H1 (cell line): ENCODE results near the gene DOCK8. TPM values are rescaled to one million over a fixed set of nuclear protein-coding genes. Genes with fewer than 3 reads are reported as not detected.

Source experiments
- CTCF ChIA-PET: fragments of 300-600 bp; sonication (Branson Sonifier 250); formaldehyde crosslinking; loops from one replicate; lab custom pipeline; 2021; ENCODE audit not compliant: partially characterized antibody; lab: Charles Lee
- POLR2A ChIA-PET: fragments of 300-600 bp; sonication (Branson Sonifier 250); formaldehyde crosslinking; loops from one replicate; lab custom pipeline; 2021; ENCODE audit warnings: inconsistent platforms; ENCODE audit not compliant: partially characterized antibody; lab: Charles Lee
- DNase-seq, 2 experiments: peaks; one replicate each; pipeline versions ENCODE4 v3.0.0 to v3.0.0-alpha.2; 2010 to 2022; ENCODE audit warnings: low spot score in 2 of 2, low read depth in 1 of 2, mixed read lengths in 1 of 2
- FAIRE-seq: peaks from 2 replicates; lab custom pipeline; 2011; peaks lifted over from hg19 to GRCh38; lab: Jason Lieb, UNC
- H2AFZ ChIP-seq: 2 replicates; pipeline ENCODE4 v1.8.1; 2012; ENCODE audit warnings: low read length, inconsistent platforms
- H2AK5ac ChIP-seq: 2 replicates; pipeline ENCODE4 v1.6.1; 2013; ENCODE audit warnings: low read depth, low read length
- H2BK120ac ChIP-seq: replicated peaks from 2 replicates; pipeline ENCODE3; 2013; ENCODE audit warnings: low read depth, low read length, inconsistent platforms
- H2BK12ac ChIP-seq: 2 replicates; pipeline ENCODE4 v1.6.1; 2013; ENCODE audit warnings: low read depth, low read length
- H2BK15ac ChIP-seq: 2 replicates; pipeline ENCODE4 v1.6.1; 2013; ENCODE audit warnings: low read length
- H2BK20ac ChIP-seq: 2 replicates; pipeline ENCODE4 v1.6.1; 2013; ENCODE audit warnings: low read length
- H2BK5ac ChIP-seq: 2 replicates; pipeline ENCODE4 v1.6.1; 2013; ENCODE audit warnings: low read depth, low read length
- H3K14ac ChIP-seq: 2 replicates; pipeline ENCODE4 v1.6.1; 2013; ENCODE audit warnings: inconsistent platforms; ENCODE audit not compliant: insufficient read length
- H3K18ac ChIP-seq: 2 replicates; pipeline ENCODE4 v1.6.1; 2013; ENCODE audit warnings: low read length; ENCODE audit errors: extremely low read depth
- H3K23ac ChIP-seq: 2 replicates; pipeline ENCODE4 v1.6.1; 2013; ENCODE audit warnings: inconsistent platforms; ENCODE audit not compliant: insufficient read length
- H3K23me2 ChIP-seq: 2 replicates; pipeline ENCODE4 v1.6.1; 2013; ENCODE audit warnings: low read depth, low read length
- H3K27ac ChIP-seq: 2 replicates; pipeline ENCODE4 v1.6.1; 2011; ENCODE audit warnings: low read depth, low read length, inconsistent platforms
- H3K27me3 ChIP-seq, 4 experiments: replicated peaks in 1 of 4; 1 replicate in 1 of 4; 2 replicates in 3 of 4; pipeline versions ENCODE4 v1.6.1 to v1.8.1; 2011 to 2013; ENCODE audit warnings: low read length in 3 of 4, mild to moderate bottlenecking in 3 of 4, inconsistent platforms in 2 of 4, mixed read lengths in 2 of 4, moderate library complexity in 1 of 4; ENCODE audit not compliant: control insufficient read depth in 3 of 4, insufficient read depth in 3 of 4; ENCODE audit errors: extremely low read depth in 1 of 4
- H3K36me3 ChIP-seq, 4 experiments: 2 replicates each; pipeline versions ENCODE4 v1.6.1 to v1.8.1; 2011 to 2013; ENCODE audit warnings: mild to moderate bottlenecking in 4 of 4, low read length in 3 of 4, moderate library complexity in 2 of 4, control low read depth in 1 of 4, inconsistent platforms in 1 of 4; ENCODE audit not compliant: insufficient read depth in 4 of 4, control insufficient read depth in 2 of 4
- H3K4ac ChIP-seq: replicated peaks from 2 replicates; pipeline ENCODE3; 2013; ENCODE audit warnings: low read length, low read depth, mixed read lengths, inconsistent platforms; ENCODE audit not compliant: insufficient read length
- H3K4me1 ChIP-seq, 4 experiments: replicated peaks in 1 of 4; 1 replicate in 1 of 4; 2 replicates in 3 of 4; pipeline versions ENCODE4 v1.6.1 to v1.8.1; 2011 to 2013; ENCODE audit warnings: low read length in 3 of 4, inconsistent platforms in 2 of 4, mixed read lengths in 1 of 4; ENCODE audit not compliant: insufficient read depth in 4 of 4, control insufficient read depth in 3 of 4
- H3K4me2 ChIP-seq, 2 experiments: 2 replicates each; pipeline versions ENCODE4 v1.6.1 to v1.8.1; 2011 to 2013; ENCODE audit warnings: low read depth in 2 of 2, low read length in 2 of 2, control low read depth in 1 of 2, inconsistent platforms in 1 of 2, mild to moderate bottlenecking in 1 of 2; ENCODE audit not compliant: insufficient read depth in 1 of 2
- H3K4me3 ChIP-seq, 4 experiments: fragments of 200-600, 300-600 bp in 1 of 4; sonication (generic), shearing (Covaris generic), sonication (Bioruptor Twin) in 1 of 4; 2 replicates each; pipeline versions ENCODE4 v1.5.1 to v1.8.1; 2011 to 2016; ENCODE audit warnings: low read length in 4 of 4, low read depth in 3 of 4, control low read depth in 2 of 4, inconsistent platforms in 2 of 4, mild to moderate bottlenecking in 2 of 4, mixed read lengths in 1 of 4, moderate library complexity in 1 of 4; ENCODE audit not compliant: insufficient read depth in 2 of 4; ENCODE audit errors: extremely low read depth in 1 of 4
- H3K56ac ChIP-seq: replicated peaks from 2 replicates; pipeline ENCODE3; 2013; ENCODE audit warnings: low read depth, mild to moderate bottlenecking, mixed read lengths, low read length, inconsistent platforms; ENCODE audit not compliant: insufficient read length
- H3K79me1 ChIP-seq: 2 replicates; pipeline ENCODE4 v1.6.1; 2013; ENCODE audit warnings: low read depth, low read length, control low read depth
- H3K79me2 ChIP-seq, 2 experiments: 2 replicates each; pipeline versions ENCODE4 v1.6.1 to v1.8.1; 2012 to 2013; ENCODE audit warnings: low read length in 2 of 2, mild to moderate bottlenecking in 2 of 2, inconsistent platforms in 1 of 2; ENCODE audit not compliant: insufficient read depth in 2 of 2, control insufficient read depth in 1 of 2
- H3K9ac ChIP-seq, 4 experiments: replicated peaks in 1 of 4; 1 replicate in 1 of 4; 2 replicates in 3 of 4; pipeline versions ENCODE4 v1.6.1 to v1.8.1; 2011 to 2013; ENCODE audit warnings: low read depth in 3 of 4, low read length in 3 of 4, control low read depth in 2 of 4, mild to moderate bottlenecking in 2 of 4, moderate library complexity in 2 of 4, inconsistent platforms in 1 of 4; ENCODE audit errors: extremely low read depth in 1 of 4
- H3K9me3 ChIP-seq, 2 experiments: 2 replicates each; pipeline versions ENCODE4 v1.6.1 to v1.8.1; 2012 to 2013; ENCODE audit warnings: mild to moderate bottlenecking in 2 of 2, moderate library complexity in 2 of 2, control low read depth in 1 of 2, inconsistent platforms in 1 of 2, low read depth in 1 of 2, low read length in 1 of 2, mixed read lengths in 1 of 2; ENCODE audit not compliant: insufficient read depth in 2 of 2
- H4K20me1 ChIP-seq, 2 experiments: replicated peaks in 1 of 2; 2 replicates each; pipeline versions ENCODE3 to v1.8.1; 2011 to 2013; ENCODE audit warnings: inconsistent platforms in 2 of 2, low read length in 2 of 2, mild to moderate bottlenecking in 1 of 2; ENCODE audit not compliant: insufficient read depth in 2 of 2, control insufficient read depth in 1 of 2
- H4K5ac ChIP-seq: 2 replicates; pipeline ENCODE4 v1.6.1; 2013; ENCODE audit warnings: low read length, low read depth, mixed read lengths, inconsistent platforms; ENCODE audit not compliant: insufficient read length
- H4K8ac ChIP-seq: 2 replicates; pipeline ENCODE4 v1.8.0; 2013; ENCODE audit warnings: mild to moderate bottlenecking, moderate library complexity, low read length, inconsistent platforms; ENCODE audit not compliant: insufficient read depth; ENCODE audit errors: extremely low read depth
- H4K91ac ChIP-seq: replicated peaks from 2 replicates; pipeline ENCODE3; 2013; ENCODE audit warnings: low read length, mixed read lengths, inconsistent platforms; ENCODE audit not compliant: insufficient read length
- CHD1 ChIP-seq: IDR thresholded peaks from 2 replicates; pipeline ENCODE4 v1.6.1; 2012; ENCODE audit warnings: low read depth, low read length, improper control_type of control experiment
- CTBP2 ChIP-seq: IDR thresholded peaks from 2 replicates; pipeline ENCODE4 v1.7.0; 2011; ENCODE audit warnings: borderline replicate concordance, mild to moderate bottlenecking, moderate library complexity, mixed read lengths, low read length; ENCODE audit not compliant: insufficient read depth, insufficient read length
- E2F6 ChIP-seq: IDR thresholded peaks from 2 replicates; pipeline ENCODE4 v1.6.1; 2012; ENCODE audit warnings: inconsistent platforms
- JUN ChIP-seq: IDR thresholded peaks from 2 replicates; pipeline ENCODE4 v1.6.1; 2011; ENCODE audit warnings: low read depth, mild to moderate bottlenecking, improper control_type of control experiment, low read length
- KDM1A ChIP-seq: fragments of 200-600, 300-600 bp; sonication (generic); IDR thresholded peaks from 2 replicates; pipeline ENCODE4 v1.7.1; 2016; ENCODE audit warnings: mild to moderate bottlenecking, low read length, borderline replicate concordance
- WGBS, 2 experiments: shearing (Covaris generic) in 1 of 2; methylation state at CpG; one replicate each; pipeline versions ENCODE4 v1.1.6 to v1.1.7; 2013 to 2015; ENCODE audit warnings: low lambda C conversion rate in 2 of 2, mixed read lengths in 2 of 2, inconsistent platforms in 1 of 2, low coverage in 1 of 2, missing lambda C conversion rate in 1 of 2; ENCODE audit not compliant: insufficient replicate concordance in 2 of 2, insufficient coverage in 1 of 2, insufficient read length in 1 of 2; ENCODE audit errors: extremely low coverage in 1 of 2, missing lambda C conversion rate in 1 of 2; 5-methylcytosine and 5-hydroxymethylcytosine counted together
- polyA plus RNA-seq, 7 experiments: library from polyadenylated mRNA; depleted of rRNA in 3 of 7; stranded (reverse) in 5 of 7; unstranded in 2 of 7; fragments of >200 nt in 5 of 7; fragments of 200-250 nt in 2 of 7; gene quantifications; 1 replicate in 5 of 7; 2 replicates in 1 of 7; 4 replicates in 1 of 7; pipeline versions ENCODE4 v1.2.1 to v1.2.3, GENCODE V29; 2011 to 2013; ENCODE audit warnings: missing spikeins in 2 of 7, mixed read lengths in 2 of 7
- total RNA-seq: library from RNA; stranded (reverse); fragmentation: NEBNext Ultra II Directional; extraction: Animal tissue kit (Norgen Biotek cat#: 25700); gene quantifications from 2 replicates; pipeline ENCODE4 v1.2.1, GENCODE V29; 2021

Gene DOCK8
- total and polyA plus RNA-seq, 2 of the 8 experiments (the other 6 are each of a cell fraction or from before 2014, with no cell fraction given): 0.57 to 2.0 TPM

GRCh38 chr9:438066-438465 is 223.4 kb downstream of the DOCK8 start:
- CTCF ChIA-PET: interaction anchor here (0.6 to 0.7 kb wide), 2 partner anchors 64 to 338 kb away, joined by 3 read pairs; no protein-coding TSS in a partner anchor
- Histone ChIP-seq H3K79me1 (no peaks in the 10 kb centered on the region), H4K91ac (no peak overlapping the region), H3K36me3 (no peaks in the 10 kb centered on the region), H4K20me1 (no peaks in the 10 kb centered on the region), H2AK5ac (no peak overlapping the region), H2BK20ac (no peak overlapping the region), H4K5ac (no peak overlapping the region), H3K23ac (no peak overlapping the region), H2BK12ac (no peak overlapping the region), H3K14ac (no peak overlapping the region), H3K18ac (no peak overlapping the region), H3K9me3 (no peaks in the 10 kb centered on the region), H2BK15ac (no peak overlapping the region), H3K27ac (no peak overlapping the region), H3K4me3 (no peak overlapping the region), H2BK120ac (no peak overlapping the region), H3K9ac (no peak overlapping the region), H3K4ac (no peak overlapping the region), H3K4me1 (no peaks in the 10 kb centered on the region), H3K79me2 (no peaks in the 10 kb centered on the region), H3K27me3 (0 out of 7 replicates have a peak, but pooled peaks cover 0 to 1% (median 0%) of the 10 kb centered on the region in 4 experiments), H2BK5ac (no peak overlapping the region), H3K4me2 (no peak overlapping the region), H3K23me2 (no peaks in the 10 kb centered on the region), H3K56ac (no peak overlapping the region), H2AFZ (no peak overlapping the region), H4K8ac (no peak overlapping the region)
- POLR2A ChIA-PET: no interaction called here
- WGBS, 2 experiments: 78% methylated on average over 2 of the region's 2 CpGs; no CpG with 5 or more reads in 1 of the 2 experiments
- FAIRE-seq (no peak), DNase-seq (no peak)
- no peak for TF ChIP-seq KDM1A
- no peak for TF ChIP-seq CTBP2
- TF ChIP-seq E2F6: no peak
- TF ChIP-seq JUN: no peak
- no peak for TF ChIP-seq CHD1
